Erythroblast (primary cell): ENCODE measurements around the gene PIGQ.

Experiments
- GATA1 ChIP-seq: IDR thresholded peaks from 2 replicates; pipeline ENCODE4 v1.6.1; 2011; ENCODE audit warnings: low read depth, mild to moderate bottlenecking, control low read depth, low read length, moderate library complexity
- POLR2A ChIP-seq: IDR thresholded peaks from 2 replicates; pipeline ENCODE4 v1.6.1; 2011; ENCODE audit warnings: mild to moderate bottlenecking, low read length

DNA sequence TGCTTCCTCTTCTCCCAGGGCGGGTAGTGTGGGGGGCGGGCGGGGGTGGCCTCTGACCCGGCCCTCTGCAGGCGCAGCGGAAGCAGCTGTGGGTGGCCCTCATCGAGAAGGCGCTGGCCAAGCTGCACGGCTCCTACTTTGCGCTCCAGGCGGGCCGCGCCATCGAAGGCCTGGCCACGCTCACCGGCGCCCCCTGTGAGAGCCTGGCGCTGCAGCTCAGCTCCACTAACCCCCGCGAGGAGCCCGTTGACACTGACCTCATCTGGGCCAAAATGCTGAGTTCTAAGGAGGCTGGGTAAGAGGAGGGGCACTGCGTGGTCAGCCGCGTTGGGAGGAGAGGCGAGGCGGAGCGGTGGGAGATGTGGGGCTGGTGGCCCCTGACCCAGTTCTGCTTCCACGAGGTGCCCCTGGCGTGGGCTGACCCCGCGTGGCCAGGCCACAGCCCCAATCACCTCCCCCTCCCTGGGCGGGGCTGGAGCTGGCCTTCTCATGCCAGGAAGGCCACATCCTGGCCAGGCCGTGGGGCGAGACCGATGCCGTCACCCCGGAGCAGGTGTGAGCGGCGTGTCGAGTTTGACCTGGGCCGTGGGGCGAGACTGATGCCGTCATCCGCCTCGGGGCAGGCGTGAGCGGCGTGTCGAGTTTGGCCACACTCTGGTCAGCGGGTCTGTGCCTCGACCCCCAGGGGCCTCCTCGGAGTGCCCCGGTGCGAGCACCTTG lies 20.1 kb upstream of the PIGQ start:
- TF ChIP-seq POLR2A (no peak), GATA1 (no peak)
